DMS153 (cell line): Measurements from ENCODE around the gene ACBD6.
"Not testable (repeated sequence)": the region's sequence is repeated elsewhere in the genome, so short reads cannot be mapped to it uniquely, and the experiment has no call there.

ENCODE experiments used
- DNase-seq: peaks from one replicate; lab custom pipeline; 2025; lab: John Stamatoyannopoulos, UW

The ACBD6 gene

GRCh38 chr1:180489313-180489712 is 13.1 kb downstream of the ACBD6 start:
- no peak for DNase-seq

GRCh38 chr1:180488661-180489060 is 13.7 kb downstream of the ACBD6 start:
- DNase-seq, result no peak

GRCh38 chr1:180486092-180486491 is 16.3 kb downstream of the ACBD6 start:
- no peak for DNase-seq

- no peak for DNase-seq
Observed at GRCh38 chr1:180484490-180484889, 17.9 kb downstream of the ACBD6 start.

- peak; percentile 27 for DNase-seq
Observed at GRCh38 chr1:180482425-180483275, 19.7 kb downstream of the ACBD6 start.

GRCh38 chr1:180470031-180470430 is 32.3 kb downstream of the ACBD6 start:
- DNase-seq, result no peak

- DNase-seq, result no peak
Observed at GRCh38 chr1:180468311-180468710, 34.1 kb downstream of the ACBD6 start.

GRCh38 chr1:180462102-180462501 is 40.3 kb downstream of the ACBD6 start:
- no peak for DNase-seq

GRCh38 chr1:180461682-180462081 is 40.7 kb downstream of the ACBD6 start:
- not testable (repeated sequence) for DNase-seq

- no peak for DNase-seq
Observed at GRCh38 chr1:180458807-180459206, 43.6 kb downstream of the ACBD6 start.

- DNase-seq, result no peak
Observed at GRCh38 chr1:180456191-180456590, 46.2 kb downstream of the ACBD6 start.

GRCh38 chr1:180451504-180451903 is 50.9 kb downstream of the ACBD6 start:
- DNase-seq, result no peak

- no peak for DNase-seq
Observed at GRCh38 chr1:180444522-180444921, 57.9 kb downstream of the ACBD6 start.

GRCh38 chr1:180440335-180440734 is 62.0 kb downstream of the ACBD6 start:
- no peak for DNase-seq

GRCh38 chr1:180435566-180435965 is 66.8 kb downstream of the ACBD6 start:
- no peak for DNase-seq

GRCh38 chr1:180433873-180434272 is 68.5 kb downstream of the ACBD6 start:
- no peak for DNase-seq

GRCh38 chr1:180431683-180432082 is 70.7 kb downstream of the ACBD6 start:
- no peak for DNase-seq

- no peak for DNase-seq
Observed at GRCh38 chr1:180428782-180429695, 73.3 kb downstream of the ACBD6 start.

- DNase-seq, result no peak
Observed at GRCh38 chr1:180425952-180426351, 76.4 kb downstream of the ACBD6 start.

- peak; percentile 84 for DNase-seq
Observed at GRCh38 chr1:180424848-180425457, 77.4 kb downstream of the ACBD6 start.

GRCh38 chr1:180421614-180422013 is 80.8 kb downstream of the ACBD6 start:
- DNase-seq, result no peak

GRCh38 chr1:180421145-180421544 is 81.2 kb downstream of the ACBD6 start:
- DNase-seq, result not testable (repeated sequence)
